A549 (cell line): ENCODE results near the gene INTS3. TPM values are rescaled to one million over a fixed set of nuclear protein-coding genes. Genes with fewer than 3 reads are reported as not detected.

ENCODE experiments used
- ATAC-seq, 2 experiments: fragments of 200-7000 bp in 1 of 2; fragments of >200 bp in 1 of 2; cut with Nextera tagmentation in 1 of 2; cut with Tn5 transposase in 1 of 2; 3 replicates each; pipeline versions ENCODE4 v1.8.0 to v1.9.1; 2018 to 2020; ENCODE audit warnings: mild to moderate bottlenecking in 1 of 2, moderate library complexity in 1 of 2
- CTCF ChIA-PET: fragments of 300-600 bp; sonication (Branson Sonifier 250); formaldehyde crosslinking; extraction: SDS; loops from one replicate; lab custom pipeline; 2021; ENCODE audit warnings: antibody characterized with exemption, inconsistent platforms; lab: Yijun Ruan, JAX
- POLR2A ChIA-PET: fragments of 350-600 bp; formaldehyde crosslinking; extraction: SDS; loops from one replicate; lab custom pipeline; 2021; ENCODE audit warnings: antibody characterized with exemption, inconsistent platforms; lab: Yijun Ruan, JAX
- DNase-seq, 2 experiments: peaks; one replicate each; pipeline versions ENCODE4 v3.0.0 to v3.0.0-alpha.2; 2011 to 2016; ENCODE audit warnings: low read depth in 1 of 2, low spot score in 1 of 2
- FAIRE-seq: peaks from 2 replicates; lab custom pipeline; 2011; peaks lifted over from hg19 to GRCh38; lab: Jason Lieb, UNC
- H3K27ac ChIP-seq, 2 experiments: fragments of >200 bp; sonication (Bioruptor Twin); formaldehyde crosslinking; 3 replicates each; pipeline ENCODE4 v1.5.1; 2016 to 2017
- H3K4me1 ChIP-seq: fragments of >200 bp; sonication (Bioruptor Twin); formaldehyde crosslinking; 3 replicates; pipeline ENCODE4 v1.6.1; 2016
- H3K4me2 ChIP-seq: fragments of >200 bp; sonication (Bioruptor Twin); formaldehyde crosslinking; 3 replicates; pipeline ENCODE4 v1.6.1; 2016
- H3K4me3 ChIP-seq: fragments of >200 bp; sonication (Bioruptor Twin); formaldehyde crosslinking; 3 replicates; pipeline ENCODE4 v1.5.1; 2016
- H3K9me3 ChIP-seq: fragments of >200 bp; sonication (Bioruptor Twin); formaldehyde crosslinking; 3 replicates; pipeline ENCODE4 v1.6.1; 2016
- CHD2 ChIP-seq: fragments of 150-350 bp; IDR thresholded peaks from 2 replicates; pipeline ENCODE4 v1.6.1; 2014; ENCODE audit warnings: low read length; ENCODE audit not compliant: partially characterized antibody
- EP300 ChIP-seq, 2 experiments: fragments of >200 bp; sonication (Bioruptor Twin); formaldehyde crosslinking; IDR thresholded peaks; 2 replicates in 1 of 2; 3 replicates in 1 of 2; pipeline ENCODE4 v1.6.1; 2016 to 2017
- FOSB ChIP-seq: fragments of 250-450 bp; sonication (Bioruptor Pico); IDR thresholded peaks from 2 replicates; pipeline ENCODE4 v1.5.0; 2020; ENCODE audit warnings: mild to moderate bottlenecking, moderate library complexity
- FOXS1 ChIP-seq: fragments of 250-450 bp; sonication (Bioruptor Pico); IDR thresholded peaks from 2 replicates; pipeline ENCODE4 v1.5.0; 2020; ENCODE audit warnings: mild to moderate bottlenecking, moderate library complexity
- HOXB5 ChIP-seq: fragments of 250-450 bp; sonication (Bioruptor Pico); IDR thresholded peaks from 2 replicates; pipeline ENCODE4 v1.5.0; 2020; ENCODE audit warnings: mild to moderate bottlenecking, moderate library complexity
- JUN ChIP-seq, 2 experiments: fragments of >200 bp; sonication (Bioruptor Twin); formaldehyde crosslinking; IDR thresholded peaks; 2 replicates in 1 of 2; 3 replicates in 1 of 2; pipeline ENCODE4 v1.6.1; 2016 to 2017
- NPAS2 ChIP-seq: fragments of 250-450 bp; sonication (Bioruptor Pico); IDR thresholded peaks from 2 replicates; pipeline ENCODE4 v1.8.0; 2022; ENCODE audit warnings: mild to moderate bottlenecking, moderate library complexity, borderline replicate concordance
- PHF8 ChIP-seq: fragments of 200-600 bp; sonication (generic); IDR thresholded peaks from 2 replicates; pipeline ENCODE4 v1.6.1; 2016; ENCODE audit warnings: low read depth, mild to moderate bottlenecking, antibody characterized with exemption, moderate library complexity, borderline replicate concordance
- REST ChIP-seq: fragments of 200-600 bp; sonication (generic); IDR thresholded peaks from 2 replicates; pipeline ENCODE4 v1.6.1; 2016; ENCODE audit warnings: antibody characterized with exemption, mild to moderate bottlenecking, moderate library complexity
- RFX5 ChIP-seq: fragments of 450-650 bp; IDR thresholded peaks from 2 replicates; pipeline ENCODE4 v1.7.1; 2014; ENCODE audit warnings: antibody characterized with exemption, mild to moderate bottlenecking, moderate library complexity
- SREBF2 ChIP-seq: fragments of 450-650 bp; IDR thresholded peaks from 2 replicates; pipeline ENCODE4 v1.6.1; 2014; ENCODE audit warnings: mild to moderate bottlenecking, moderate library complexity
- TFCP2L1 ChIP-seq: fragments of 250-450 bp; sonication (Bioruptor Pico); IDR thresholded peaks from 2 replicates; pipeline ENCODE4 v1.5.0; 2021; ENCODE audit warnings: mild to moderate bottlenecking
- TP53 ChIP-seq: fragments of 250-450 bp; sonication (Bioruptor Pico); IDR thresholded peaks from 2 replicates; pipeline ENCODE4 v1.5.0; 2021; ENCODE audit warnings: mild to moderate bottlenecking, moderate library complexity
- ZNF302 ChIP-seq: fragments of 250-450 bp; sonication (Bioruptor Pico); IDR thresholded peaks from 2 replicates; pipeline ENCODE4 v1.9.0; 2021; ENCODE audit warnings: inconsistent platforms, mild to moderate bottlenecking, moderate library complexity
- whole genome bisulfite sequencing: methylation state at CpG from one replicate; pipeline ENCODE4 v1.1.6; 2017; ENCODE audit errors: missing lambda C conversion rate; 5-methylcytosine and 5-hydroxymethylcytosine counted together
- polyA plus RNA-seq, 4 experiments: library from polyadenylated mRNA; depleted of rRNA in 3 of 4; stranded (reverse); fragments of >200 nt; fragmentation: RNase III in 1 of 4; extraction: RNeasy Plus Mini Kit Qiagen cat#74134 plus additional on column Dnase treatment in 1 of 4; gene quantifications; 2 replicates in 3 of 4; 3 replicates in 1 of 4; pipeline ENCODE4 v1.2.3, GENCODE V29; 2011 to 2017
- TF ChIP-seq, protein P1 (sequence below): fragments of >200 bp; sonication (Bioruptor Twin); formaldehyde crosslinking; IDR thresholded peaks from 3 replicates; pipeline ENCODE4 v1.6.1; 2016
- TF ChIP-seq, protein P2 (sequence below): fragments of 150-350 bp; IDR thresholded peaks from 2 replicates; pipeline ENCODE4 v1.6.1; 2014; ENCODE audit warnings: low read depth, mild to moderate bottlenecking, low read length
- TF ChIP-seq, protein P3 (sequence below): fragments of >200 bp; sonication (Bioruptor Twin); formaldehyde crosslinking; IDR thresholded peaks from 3 replicates; pipeline ENCODE4 v1.5.1; 2016

Gene INTS3
- polyA plus RNA-seq, 2 of the 4 experiments (the other 2 are of a cell fraction) = 23.5 to 34.1 TPM

DNA sequence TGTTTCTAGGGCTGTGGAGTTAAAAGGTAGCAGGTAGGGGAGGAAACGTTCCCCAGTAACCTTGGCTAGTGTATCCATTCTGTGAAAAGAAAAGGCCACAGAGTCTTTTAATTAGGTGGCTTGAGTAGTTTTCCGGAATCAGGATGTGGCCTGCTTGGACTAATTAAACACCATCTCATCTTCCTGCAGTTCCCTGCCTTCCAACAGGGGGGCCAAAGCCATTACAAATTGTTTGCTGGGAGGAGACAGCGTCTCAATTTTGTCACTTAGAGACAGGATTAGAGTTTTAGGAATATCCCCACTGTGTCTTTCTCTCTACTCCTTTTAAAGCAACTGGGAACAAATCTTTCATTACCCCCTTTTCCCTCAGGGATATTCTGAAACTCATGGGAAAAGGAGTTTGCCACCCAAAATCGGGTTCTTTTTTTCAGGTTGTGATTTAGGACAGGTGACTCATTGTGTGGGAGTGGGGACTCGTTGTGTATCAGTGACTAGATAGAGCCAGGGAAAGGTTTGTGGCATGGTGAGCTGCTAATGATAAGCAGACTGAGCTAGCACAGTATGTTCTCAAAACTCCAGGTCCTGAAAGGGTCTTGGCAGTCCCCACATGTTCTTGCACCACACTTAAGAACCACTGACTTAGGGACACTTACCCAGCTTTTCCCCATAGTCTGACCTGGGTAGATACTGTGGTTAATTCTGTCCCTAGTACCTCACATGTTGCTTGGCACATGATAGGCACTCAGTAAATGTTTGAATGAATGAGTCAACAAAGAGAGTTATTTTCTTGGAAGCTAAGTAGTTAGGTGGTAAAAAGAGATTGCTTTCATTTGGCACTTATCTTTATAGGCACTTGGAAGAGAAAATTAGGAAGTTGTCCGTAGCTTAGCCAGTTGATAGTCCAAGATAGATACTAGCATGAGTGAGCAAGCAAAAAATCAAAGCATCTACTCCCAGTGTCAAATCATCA, 22.5 kb downstream of the INTS3 start:
- CTCF ChIA-PET = interaction anchor here (0.6 to 8.1 kb wide), 20 partner anchors 9 to 397 kb away, joined by 3 to 130 read pairs (median 4); partner anchors contain the start of genes NPR1 and RAB13
- 0 out of 6 replicates have a peak, but pooled peaks of 1 of the 2 experiments have one; percentile 23 for ATAC-seq

DNA sequence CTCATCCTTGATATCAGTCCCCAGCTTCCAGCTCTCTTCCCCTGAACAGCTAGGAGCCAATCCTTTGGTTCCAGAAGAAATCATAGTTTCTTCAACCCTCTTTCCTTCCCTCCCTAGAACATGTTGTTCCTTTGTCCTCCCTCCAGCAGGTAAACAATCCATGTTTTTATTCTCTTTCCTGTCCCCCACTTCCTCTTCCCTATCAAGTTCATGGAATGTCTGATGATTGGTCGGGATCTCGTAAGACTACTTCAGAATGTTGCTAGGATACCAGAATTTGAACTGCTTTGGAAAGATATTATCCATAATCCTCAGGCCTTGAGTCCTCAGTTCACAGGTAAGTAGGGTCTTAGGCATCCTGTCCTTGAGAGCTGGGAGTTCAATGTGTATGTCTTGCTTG, 24.2 kb downstream of the INTS3 start:
- no peak overlapping the region for H3K4me2 ChIP-seq
- H3K4me1 ChIP-seq = no peaks in the 10 kb centered on the region
- FAIRE-seq = no peak
- H3K9me3 ChIP-seq = no peaks in the 10 kb centered on the region
- ChIA-PET CTCF (interaction anchor here (1.0 to 8.1 kb wide), 9 partner anchors 9 to 241 kb away, joined by 3 to 130 read pairs (median 4); partner anchors contain the start of genes NPR1 and S100A13), POLR2A (interaction anchor here (0.9 kb wide), 1 partner anchor 24 kb away, joined by 3 read pairs; the partner anchor contains the start of gene INTS3)
- no peak for DNase-seq
- no peak for ATAC-seq
- 96% methylated on average over 2 of the region's 2 CpGs for WGBS
- H3K27ac ChIP-seq = no peak overlapping the region
- H3K4me3 ChIP-seq = no peak overlapping the region
- no peak for TF ChIP-seq NPAS2
- TF ChIP-seq TP53 = no peak
- no peak for TF ChIP-seq JUN (IDR thresholded peaks at IDR 0.05)
- TF ChIP-seq EP300 (IDR thresholded peaks at IDR 0.05) = no peak
- TF ChIP-seq SREBF2 = no peak
- TF ChIP-seq, protein P1, sequence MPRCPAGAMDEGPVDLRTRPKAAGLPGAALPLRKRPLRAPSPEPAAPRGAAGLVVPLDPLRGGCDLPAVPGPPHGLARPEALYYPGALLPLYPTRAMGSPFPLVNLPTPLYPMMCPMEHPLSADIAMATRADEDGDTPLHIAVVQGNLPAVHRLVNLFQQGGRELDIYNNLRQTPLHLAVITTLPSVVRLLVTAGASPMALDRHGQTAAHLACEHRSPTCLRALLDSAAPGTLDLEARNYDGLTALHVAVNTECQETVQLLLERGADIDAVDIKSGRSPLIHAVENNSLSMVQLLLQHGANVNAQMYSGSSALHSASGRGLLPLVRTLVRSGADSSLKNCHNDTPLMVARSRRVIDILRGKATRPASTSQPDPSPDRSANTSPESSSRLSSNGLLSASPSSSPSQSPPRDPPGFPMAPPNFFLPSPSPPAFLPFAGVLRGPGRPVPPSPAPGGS = no peak
- no peak for TF ChIP-seq HOXB5
- TF ChIP-seq CHD2 = no peak
- no peak for TF ChIP-seq FOSB (CRISPR knock-in tag)
- TF ChIP-seq, protein P2, sequence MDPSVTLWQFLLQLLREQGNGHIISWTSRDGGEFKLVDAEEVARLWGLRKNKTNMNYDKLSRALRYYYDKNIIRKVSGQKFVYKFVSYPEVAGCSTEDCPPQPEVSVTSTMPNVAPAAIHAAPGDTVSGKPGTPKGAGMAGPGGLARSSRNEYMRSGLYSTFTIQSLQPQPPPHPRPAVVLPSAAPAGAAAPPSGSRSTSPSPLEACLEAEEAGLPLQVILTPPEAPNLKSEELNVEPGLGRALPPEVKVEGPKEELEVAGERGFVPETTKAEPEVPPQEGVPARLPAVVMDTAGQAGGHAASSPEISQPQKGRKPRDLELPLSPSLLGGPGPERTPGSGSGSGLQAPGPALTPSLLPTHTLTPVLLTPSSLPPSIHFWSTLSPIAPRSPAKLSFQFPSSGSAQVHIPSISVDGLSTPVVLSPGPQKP = no peak
- TF ChIP-seq, protein P3, sequence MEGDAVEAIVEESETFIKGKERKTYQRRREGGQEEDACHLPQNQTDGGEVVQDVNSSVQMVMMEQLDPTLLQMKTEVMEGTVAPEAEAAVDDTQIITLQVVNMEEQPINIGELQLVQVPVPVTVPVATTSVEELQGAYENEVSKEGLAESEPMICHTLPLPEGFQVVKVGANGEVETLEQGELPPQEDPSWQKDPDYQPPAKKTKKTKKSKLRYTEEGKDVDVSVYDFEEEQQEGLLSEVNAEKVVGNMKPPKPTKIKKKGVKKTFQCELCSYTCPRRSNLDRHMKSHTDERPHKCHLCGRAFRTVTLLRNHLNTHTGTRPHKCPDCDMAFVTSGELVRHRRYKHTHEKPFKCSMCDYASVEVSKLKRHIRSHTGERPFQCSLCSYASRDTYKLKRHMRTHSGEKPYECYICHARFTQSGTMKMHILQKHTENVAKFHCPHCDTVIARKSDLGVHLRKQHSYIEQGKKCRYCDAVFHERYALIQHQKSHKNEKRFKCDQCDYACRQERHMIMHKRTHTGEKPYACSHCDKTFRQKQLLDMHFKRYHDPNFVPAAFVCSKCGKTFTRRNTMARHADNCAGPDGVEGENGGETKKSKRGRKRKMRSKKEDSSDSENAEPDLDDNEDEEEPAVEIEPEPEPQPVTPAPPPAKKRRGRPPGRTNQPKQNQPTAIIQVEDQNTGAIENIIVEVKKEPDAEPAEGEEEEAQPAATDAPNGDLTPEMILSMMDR = no peak

More for the DNA sequence above, 22.5 kb downstream of the INTS3 start:
- POLR2A ChIA-PET = interaction anchor here (1.0 kb wide), 1 partner anchor 23 kb away, joined by 3 read pairs; the partner anchor contains the start of gene INTS3
- FAIRE-seq = no peak
- no peaks in the 10 kb centered on the region for H3K4me1 ChIP-seq
- 61% methylated on average over 6 of the region's 6 CpGs for WGBS
- H3K4me3 ChIP-seq = no peak overlapping the region
- H3K9me3 ChIP-seq = no peaks in the 10 kb centered on the region
- H3K27ac ChIP-seq = no peak overlapping the region
- TF ChIP-seq, protein P2 = no peak
- TF ChIP-seq ZNF302 (CRISPR knock-in tag) (no peak), REST (no peak), FOXS1 (CRISPR knock-in tag) (no peak), RFX5 (no peak), PHF8 (no peak), TFCP2L1 (CRISPR knock-in tag) (no peak)
- TF ChIP-seq, protein P3 = no peak
- H3K4me2 ChIP-seq = no peak overlapping the region
- no peak for DNase-seq
